ENCODE results near the gene VPS13C.

The VPS13C gene

GRCh38 chr15:61938249-61938648 lies 122.0 kb downstream of the VPS13C start:
- DNase-seq (ENCODE audit: low read depth): no peak

GRCh38 chr15:61936528-61937195 lies 123.6 kb downstream of the VPS13C start:
- DNase-seq (ENCODE audit: low read depth): no peak

DNA sequence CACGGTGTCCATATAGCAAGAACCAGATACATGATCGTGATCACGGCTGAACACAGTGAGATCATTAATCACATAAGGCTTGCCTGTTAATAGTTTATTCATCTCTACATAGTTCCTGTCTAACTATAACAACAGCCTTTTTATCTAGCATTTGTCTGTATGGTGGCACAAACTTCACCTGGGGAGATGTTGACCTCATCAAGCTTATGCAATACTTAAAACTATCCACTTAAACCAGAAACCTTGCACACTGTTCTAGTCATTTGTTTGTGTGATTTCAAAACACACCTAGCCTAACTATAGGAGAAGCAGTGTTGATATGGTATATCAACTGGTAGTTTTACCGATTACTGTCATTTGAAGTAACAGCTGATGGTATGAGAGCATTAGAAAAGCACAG lies 124.8 kb downstream of the VPS13C start:
- DNase-seq (ENCODE audit: low read depth): no peak

DNA sequence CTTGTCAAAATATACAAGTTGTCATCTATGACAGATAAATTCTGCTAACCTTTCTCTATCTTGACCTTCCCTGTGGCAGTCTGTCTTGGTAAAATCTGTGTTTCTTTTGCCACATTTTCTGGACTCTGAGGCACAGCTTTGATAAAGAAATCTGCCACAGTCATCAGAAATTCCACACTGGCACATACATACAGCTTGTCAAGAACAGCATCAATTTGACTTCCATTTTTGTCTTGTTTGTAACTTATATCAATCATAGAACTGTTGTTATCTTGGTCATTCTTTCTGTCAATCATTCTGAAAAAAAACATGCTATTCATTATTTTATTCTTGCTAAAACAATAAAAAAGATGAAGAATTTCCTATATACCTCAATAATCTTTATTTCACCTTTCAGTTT lies 130.8 kb downstream of the VPS13C start:
- DNase-seq (ENCODE audit: low read depth): no peak

- DNase-seq (ENCODE audit: low read depth): no peak
Measured at GRCh38 chr15:61923173-61923572, 137.1 kb downstream of the VPS13C start.

- no peak for DNase-seq (ENCODE audit: low read depth)
Measured at GRCh38 chr15:61921093-61921492, 139.2 kb downstream of the VPS13C start.

GRCh38 chr15:61917457-61917856 lies 142.8 kb downstream of the VPS13C start:
- DNase-seq (ENCODE audit: low read depth): no peak

DNA sequence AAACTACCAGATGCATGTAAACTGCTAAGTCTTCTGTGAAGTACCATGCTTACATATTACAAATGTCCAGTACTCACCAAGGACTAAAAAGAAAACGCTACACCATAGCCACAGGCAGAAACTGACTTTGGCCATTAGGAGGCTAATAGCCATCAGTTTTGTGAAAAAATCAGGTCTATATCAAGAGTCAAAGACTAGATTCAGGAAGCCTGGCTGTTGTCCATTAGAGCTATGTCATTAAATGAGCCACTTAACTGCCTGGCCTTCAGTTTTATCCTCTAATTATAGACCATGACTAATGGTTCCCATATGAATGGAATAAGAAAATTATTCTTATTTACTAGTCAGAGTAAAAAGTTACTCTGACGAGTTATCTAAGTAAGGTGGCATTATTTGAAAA lies 144.1 kb downstream of the VPS13C start:
- DNase-seq (ENCODE audit: low read depth): peak; percentile 26

DNA sequence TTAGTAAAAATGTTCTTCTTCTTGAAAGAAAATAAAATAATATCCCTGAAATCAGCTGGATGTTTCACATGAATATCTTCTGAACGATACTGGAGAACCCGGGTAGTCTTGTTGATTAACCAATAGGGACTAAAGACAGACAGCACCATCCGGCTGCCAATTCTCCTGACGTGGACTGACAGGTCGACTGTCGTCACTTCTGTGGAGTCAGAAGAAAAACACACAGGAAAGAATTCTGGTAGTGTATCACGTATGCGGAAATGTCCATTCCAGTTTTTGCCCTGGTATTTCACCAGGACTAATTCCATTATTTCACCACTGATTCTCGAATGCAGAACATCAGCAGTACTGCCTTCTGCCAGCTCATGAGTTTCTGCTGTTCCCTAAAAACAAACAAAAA lies 144.6 kb downstream of the VPS13C start:
- DNase-seq (ENCODE audit: low read depth): no peak

DNA sequence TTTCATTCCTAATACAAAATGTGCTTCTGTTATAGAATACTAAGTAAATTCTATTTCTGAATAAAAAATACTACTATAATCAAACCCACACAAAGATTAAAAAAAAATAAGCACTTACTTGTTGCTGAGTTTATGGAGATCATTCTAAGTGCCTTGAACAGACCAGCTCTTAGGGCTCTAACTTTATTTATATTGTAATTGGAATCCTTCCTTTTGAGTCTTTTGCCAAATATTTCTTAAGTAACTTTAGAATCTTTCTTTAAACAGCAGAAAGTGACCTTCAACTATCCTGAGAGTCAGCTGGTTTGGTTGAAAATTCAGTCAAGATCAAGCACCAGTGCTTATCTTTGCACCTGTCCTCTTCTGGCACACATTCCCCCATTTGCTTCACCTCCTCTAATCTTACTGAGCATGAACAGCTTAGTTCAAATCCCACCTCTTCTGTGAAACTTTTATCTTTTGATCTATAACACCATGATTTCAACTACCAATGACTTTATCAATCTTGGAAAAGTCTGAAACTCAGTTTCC lies 149.3 kb downstream of the VPS13C start:
- no peak for DNase-seq (ENCODE audit: low read depth)

GRCh38 chr15:61908241-61908640 lies 152.0 kb downstream of the VPS13C start:
- no peak for DNase-seq (ENCODE audit: low read depth)

- DNase-seq (ENCODE audit: low read depth): no peak
Measured at GRCh38 chr15:61907753-61908086, 152.5 kb downstream of the VPS13C start.

- no peak for DNase-seq (ENCODE audit: low read depth)
Measured at GRCh38 chr15:61906961-61907752, 153.1 kb downstream of the VPS13C start.

DNA sequence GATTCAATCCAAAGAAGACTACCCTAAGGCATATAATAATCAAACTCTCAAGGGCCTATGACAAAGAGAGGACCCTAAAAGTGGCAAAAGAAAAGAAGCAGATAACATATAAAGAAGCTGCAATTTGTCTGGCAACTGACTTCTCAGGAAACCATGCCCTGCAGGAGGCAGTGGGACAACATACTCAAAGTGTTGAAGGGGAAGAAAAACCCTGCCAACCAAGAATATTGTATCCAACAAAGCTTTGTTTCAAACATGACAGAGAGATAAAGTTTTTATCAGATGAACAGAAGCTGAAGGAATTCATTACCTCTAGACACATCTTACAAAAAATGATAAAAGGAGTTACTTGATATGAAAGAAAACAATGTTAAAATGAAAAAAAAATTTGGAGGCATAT lies 167.1 kb downstream of the VPS13C start:
- DNase-seq (ENCODE audit: low read depth): no peak

GRCh38 chr15:61892140-61892539 lies 168.1 kb downstream of the VPS13C start:
- DNase-seq (ENCODE audit: low read depth): no peak

GRCh38 chr15:61890106-61890505 lies 170.1 kb downstream of the VPS13C start:
- no peak for DNase-seq (ENCODE audit: low read depth)

DNA sequence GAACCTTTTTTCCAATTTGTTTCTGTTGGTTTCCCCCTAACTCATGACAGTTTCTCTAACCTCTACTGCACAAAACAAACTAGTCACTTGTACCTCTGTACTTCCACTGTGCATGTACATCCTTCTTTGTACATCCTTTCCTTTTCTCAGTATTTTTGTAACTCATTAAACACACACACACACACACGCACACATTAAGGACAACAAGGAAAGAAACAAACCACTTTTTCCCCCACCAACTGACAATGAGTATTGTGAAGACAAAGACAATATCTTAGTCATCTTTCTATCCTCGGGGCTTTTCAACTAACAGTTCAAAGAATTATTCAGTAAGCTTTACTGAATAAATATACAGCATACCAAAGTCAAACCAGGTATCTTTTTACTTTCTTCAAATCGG lies 170.5 kb downstream of the VPS13C start:
- DNase-seq (ENCODE audit: low read depth): no peak

DNA sequence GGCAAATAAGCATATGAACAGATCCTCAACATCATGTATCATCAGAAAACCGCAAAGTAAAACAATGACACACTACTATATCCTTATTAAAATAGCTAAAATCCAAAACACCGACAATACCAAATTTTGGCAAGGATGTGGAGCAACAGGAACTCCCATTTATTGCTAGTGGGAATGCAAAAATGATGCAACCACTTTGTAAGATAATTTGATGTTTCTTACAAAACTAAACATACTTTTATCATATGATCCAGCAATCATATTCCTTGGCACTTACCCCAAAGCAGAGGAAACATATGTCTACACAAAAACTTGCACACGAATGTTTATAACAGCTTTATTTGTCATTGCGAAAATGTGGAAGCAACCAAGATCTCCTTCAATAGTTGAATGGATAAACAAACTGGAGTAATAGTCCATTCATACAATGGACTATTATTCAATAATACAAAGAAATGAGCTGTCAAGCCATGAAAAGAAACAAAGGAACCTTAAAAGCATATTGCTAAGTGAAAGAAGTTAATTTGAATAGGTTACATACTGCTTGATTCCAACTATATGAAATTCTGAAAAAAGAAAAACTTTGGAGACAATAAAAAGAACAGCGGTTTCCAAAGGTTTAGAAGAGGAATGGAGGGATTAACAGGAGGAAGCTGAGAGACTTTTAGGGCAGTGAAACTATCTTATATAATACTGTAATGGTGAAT lies 172.0 kb downstream of the VPS13C start:
- DNase-seq (ENCODE audit: low read depth): peak; percentile 9

DNA sequence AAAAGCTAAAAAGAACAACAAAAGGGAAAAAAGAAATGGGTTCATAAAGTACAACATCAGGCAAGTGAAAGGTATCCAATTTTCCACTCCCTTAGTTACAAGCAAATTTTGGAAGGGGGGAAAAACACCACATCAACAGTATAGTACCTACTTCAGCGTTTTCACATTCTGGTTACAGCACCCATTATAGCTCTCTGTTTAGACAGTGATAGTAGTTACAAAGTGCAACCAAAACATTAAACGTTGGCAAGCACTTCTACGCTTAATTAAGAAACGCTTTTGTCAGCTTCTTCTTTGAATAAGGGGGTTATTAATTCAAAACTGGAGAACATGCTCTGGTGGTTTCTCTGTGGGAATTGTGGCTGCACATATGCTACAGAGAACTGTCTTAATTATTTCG lies 180.2 kb downstream of the VPS13C start:
- no peak for DNase-seq (ENCODE audit: low read depth)

- DNase-seq (ENCODE audit: low read depth): no peak
Measured at GRCh38 chr15:61879219-61879618, 181.0 kb downstream of the VPS13C start.

GRCh38 chr15:61871926-61872522 lies 188.2 kb downstream of the VPS13C start:
- peak; percentile 3 for DNase-seq (ENCODE audit: low read depth)

DNA sequence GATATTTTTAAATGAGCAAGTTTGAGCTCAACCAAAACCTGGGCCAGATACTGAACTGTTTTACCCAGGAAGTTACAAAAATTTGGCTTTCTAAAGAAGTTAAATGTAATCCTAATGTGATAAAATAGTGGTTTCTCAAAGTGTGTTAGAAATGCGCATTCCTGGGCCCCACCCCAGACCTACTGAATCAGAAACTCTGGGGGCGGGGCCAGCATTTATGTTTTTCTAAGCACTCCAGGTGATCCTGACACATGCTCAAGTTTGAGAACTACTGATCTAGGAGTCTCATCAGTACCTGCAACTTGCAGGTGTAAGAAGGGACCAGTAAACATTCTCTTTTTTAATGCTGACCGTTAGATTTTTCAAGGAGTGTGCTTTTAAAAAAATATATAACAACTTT lies 190.6 kb downstream of the VPS13C start:
- no peak for DNase-seq (ENCODE audit: low read depth)

DNA sequence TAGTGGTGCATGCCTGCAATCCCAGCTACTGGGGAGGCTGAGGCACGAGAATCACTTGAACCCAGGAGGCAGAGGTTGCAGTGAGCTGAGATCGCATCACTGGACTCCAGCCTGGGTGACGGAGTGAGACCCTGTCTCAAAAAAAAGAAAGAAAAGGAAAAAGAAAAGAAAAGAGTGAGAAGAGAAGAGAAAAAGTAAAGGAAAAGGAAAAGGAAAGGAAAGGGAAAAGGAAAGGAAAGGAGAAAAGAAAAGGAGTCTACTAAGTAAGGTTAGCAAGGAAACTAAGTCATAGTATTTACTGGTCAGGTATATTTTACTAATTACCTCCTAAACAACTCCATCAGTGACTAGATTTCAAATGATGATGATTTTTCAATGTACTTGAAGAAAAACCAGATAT lies 198.3 kb downstream of the VPS13C start:
- DNase-seq (ENCODE audit: low read depth): no peak
